HEK293 (cell line): ENCODE results near the gene MAP4K2.

Source experiments
- CTCF ChIA-PET: fragments of 350-600 bp; formaldehyde crosslinking; extraction: SDS; loops from one replicate; lab custom pipeline; 2021; ENCODE audit warnings: antibody characterized with exemption; lab: Yijun Ruan, JAX
- POLR2A ChIA-PET: fragments of 300-600 bp; formaldehyde crosslinking; extraction: SDS; loops from one replicate; lab custom pipeline; 2020; ENCODE audit warnings: antibody characterized with exemption, inconsistent platforms; lab: Yijun Ruan, JAX
- H3K27ac ChIP-seq: fragments of 200-500 bp; sonication (Bioruptor generic); 2 replicates; pipeline ENCODE4 v1.5.1; 2014; ENCODE audit warnings: low read depth, low read length, control low read depth, inconsistent platforms; ENCODE audit errors: extremely low read depth
- H3K36me3 ChIP-seq, 2 experiments: fragments of 200-500 bp in 1 of 2; sonication (Bioruptor generic) in 1 of 2; 1 replicate in 1 of 2; 2 replicates in 1 of 2; pipeline ENCODE4 v1.5.1; 2014 to 2017; ENCODE audit warnings: inconsistent platforms in 2 of 2, low read length in 2 of 2; ENCODE audit not compliant: control insufficient read depth in 2 of 2, insufficient read depth in 1 of 2
- H3K4me1 ChIP-seq: fragments of 200-500 bp; sonication (Bioruptor generic); 2 replicates; pipeline ENCODE4 v1.5.1; 2014; ENCODE audit warnings: mild to moderate bottlenecking, low read length, inconsistent platforms; ENCODE audit not compliant: control insufficient read depth, insufficient read depth
- H3K4me3 ChIP-seq: 2 replicates; pipeline ENCODE4 v1.5.1; 2011; ENCODE audit warnings: low read depth, mild to moderate bottlenecking, control low read depth, low read length, moderate library complexity
- H3K9me3 ChIP-seq: fragments of 200-500 bp; sonication (Bioruptor generic); 2 replicates; pipeline ENCODE4 v1.5.1; 2014; ENCODE audit warnings: low read depth, low read length, inconsistent platforms; ENCODE audit not compliant: control insufficient read depth, insufficient read depth
- BCL11B ChIP-seq: fragments of 450-650 bp; formaldehyde crosslinking; IDR thresholded peaks from 2 replicates; pipeline ENCODE4 v1.5.1; 2016; ENCODE audit warnings: low read depth, missing biosample characterization, missing genetic modification characterization
- GLI4 ChIP-seq: fragments of 450-650 bp; formaldehyde crosslinking; IDR thresholded peaks from 2 replicates; pipeline ENCODE4 v1.5.1; 2016; ENCODE audit warnings: missing biosample characterization, missing genetic modification characterization
- MZF1 ChIP-seq: fragments of 450-650 bp; formaldehyde crosslinking; IDR thresholded peaks from 2 replicates; pipeline ENCODE4 v1.5.1; 2017; ENCODE audit warnings: missing biosample characterization, missing genetic modification characterization, borderline replicate concordance
- RBAK ChIP-seq: fragments of 450-650 bp; formaldehyde crosslinking; IDR thresholded peaks from 2 replicates; pipeline ENCODE4 v1.5.1; 2016; ENCODE audit warnings: missing biosample characterization, missing genetic modification characterization
- ZBTB1 ChIP-seq: fragments of 450-650 bp; formaldehyde crosslinking; IDR thresholded peaks from 2 replicates; pipeline ENCODE4 v1.5.1; 2016; ENCODE audit warnings: missing biosample characterization, missing genetic modification characterization
- ZBTB21 ChIP-seq: fragments of 450-650 bp; formaldehyde crosslinking; IDR thresholded peaks from 2 replicates; pipeline ENCODE4 v1.5.1; 2017; ENCODE audit warnings: missing biosample characterization, missing genetic modification characterization
- ZBTB8A ChIP-seq: fragments of 450-650 bp; formaldehyde crosslinking; IDR thresholded peaks from 2 replicates; pipeline ENCODE4 v1.5.1; 2016; ENCODE audit warnings: missing biosample characterization, missing genetic modification characterization
- ZFP41 ChIP-seq: fragments of 450-650 bp; formaldehyde crosslinking; IDR thresholded peaks from 2 replicates; pipeline ENCODE4 v1.5.1; 2016; ENCODE audit warnings: missing biosample characterization, missing genetic modification characterization, borderline replicate concordance
- ZNF146 ChIP-seq: fragments of 450-650 bp; formaldehyde crosslinking; IDR thresholded peaks from 2 replicates; pipeline ENCODE4 v1.5.1; 2016; ENCODE audit warnings: missing biosample characterization, missing genetic modification characterization
- ZNF423 ChIP-seq: fragments of 450-650 bp; formaldehyde crosslinking; IDR thresholded peaks from 2 replicates; pipeline ENCODE4 v1.5.1; 2016; ENCODE audit warnings: missing biosample characterization, missing genetic modification characterization
- ZNF530 ChIP-seq: fragments of 450-650 bp; formaldehyde crosslinking; IDR thresholded peaks from 2 replicates; pipeline ENCODE4 v1.5.1; 2016; ENCODE audit warnings: low read depth, missing biosample characterization, missing genetic modification characterization
- ZNF548 ChIP-seq: fragments of 450-650 bp; formaldehyde crosslinking; IDR thresholded peaks from 2 replicates; pipeline ENCODE4 v1.5.1; 2016; ENCODE audit warnings: missing biosample characterization, missing genetic modification characterization
- ZNF561 ChIP-seq: fragments of 450-650 bp; IDR thresholded peaks from 2 replicates; pipeline ENCODE4 v1.5.1; 2018; ENCODE audit warnings: missing biosample characterization, missing genetic modification characterization, borderline replicate concordance
- ZNF621 ChIP-seq: fragments of 450-650 bp; formaldehyde crosslinking; IDR thresholded peaks from 2 replicates; pipeline ENCODE4 v1.5.1; 2017; ENCODE audit warnings: missing biosample characterization, missing genetic modification characterization
- ZNF843 ChIP-seq: fragments of 450-650 bp; formaldehyde crosslinking; IDR thresholded peaks from 2 replicates; pipeline ENCODE4 v1.5.1; 2016; ENCODE audit warnings: missing biosample characterization, missing genetic modification characterization
- TF ChIP-seq, protein P1 (sequence below): fragments of 450-650 bp; formaldehyde crosslinking; IDR thresholded peaks from 2 replicates; pipeline ENCODE4 v1.5.1; 2016; ENCODE audit warnings: missing biosample characterization, missing genetic modification characterization
- TF ChIP-seq, protein P2 (sequence below): fragments of 450-650 bp; formaldehyde crosslinking; IDR thresholded peaks from 2 replicates; pipeline ENCODE4 v1.5.1; 2016; ENCODE audit warnings: missing biosample characterization, missing genetic modification characterization
- TF ChIP-seq, protein P3 (sequence below): fragments of 450-650 bp; IDR thresholded peaks from 2 replicates; pipeline ENCODE4 v1.5.1; 2018; ENCODE audit warnings: missing biosample characterization, missing genetic modification characterization

MAP4K2 gene

DNA sequence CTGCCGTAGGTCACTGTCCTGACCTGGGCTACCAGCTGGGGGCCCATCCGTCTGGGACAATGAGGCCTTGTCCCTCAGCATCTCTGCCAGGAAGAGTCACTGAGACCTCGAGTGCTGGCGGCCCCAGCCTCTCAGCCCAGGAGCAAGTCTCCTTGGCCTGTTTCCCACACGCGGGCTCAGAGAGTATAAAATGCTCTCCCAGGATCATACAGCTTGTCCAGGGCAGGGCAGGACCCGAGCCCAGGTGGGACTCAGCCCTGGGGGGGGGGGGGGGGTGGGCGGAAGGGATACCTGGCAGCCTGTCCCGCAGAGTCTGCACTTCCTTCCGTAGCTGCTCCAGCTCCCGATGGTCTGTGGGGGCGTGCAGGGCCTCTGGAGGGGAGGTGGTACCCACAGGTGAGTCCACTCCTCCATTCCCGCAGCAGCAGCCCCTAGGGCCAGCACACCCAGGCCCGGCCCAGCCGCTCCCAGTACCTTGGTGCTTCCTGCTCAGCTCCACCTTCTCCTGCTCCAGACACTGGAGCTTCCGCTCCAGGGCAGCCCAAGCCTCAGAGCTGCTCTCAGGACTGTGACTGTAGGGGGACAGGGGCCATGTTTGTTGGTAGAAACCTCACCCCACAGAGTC is 33.5 kb upstream of the MAP4K2 start:
- CTCF ChIA-PET: interaction anchor here (0.6 kb wide), 1 partner anchor 222 kb away, joined by 3 read pairs; the partner anchor contains the start of gene NAALADL1
- Histone ChIP-seq H3K4me1 (no peaks in the 10 kb centered on the region), H3K9me3 (no peaks in the 10 kb centered on the region), H3K27ac (no peak overlapping the region), H3K4me3 (no peak overlapping the region), H3K36me3 (peaks cover 0 to 20% of the 10 kb centered on the region in 2 experiments; a peak in 1 of 3 replicates)
- POLR2A ChIA-PET: interaction anchor here (3.1 kb wide), 1 partner anchor 58 kb away, joined by 11 read pairs; the partner anchor contains the start of gene SF1
- no peak for TF ChIP-seq RBAK (tag by site-specific recombination)
- TF ChIP-seq ZNF843 (tag by site-specific recombination): no peak
- no peak for TF ChIP-seq MZF1 (tag by site-specific recombination)
- no peak for TF ChIP-seq ZNF530 (tag by site-specific recombination)
- TF ChIP-seq GLI4 (tag by site-specific recombination): no peak
- no peak for TF ChIP-seq ZNF146 (tag by site-specific recombination)
- no peak for TF ChIP-seq ZBTB21 (tag by site-specific recombination)
- TF ChIP-seq, protein P1, sequence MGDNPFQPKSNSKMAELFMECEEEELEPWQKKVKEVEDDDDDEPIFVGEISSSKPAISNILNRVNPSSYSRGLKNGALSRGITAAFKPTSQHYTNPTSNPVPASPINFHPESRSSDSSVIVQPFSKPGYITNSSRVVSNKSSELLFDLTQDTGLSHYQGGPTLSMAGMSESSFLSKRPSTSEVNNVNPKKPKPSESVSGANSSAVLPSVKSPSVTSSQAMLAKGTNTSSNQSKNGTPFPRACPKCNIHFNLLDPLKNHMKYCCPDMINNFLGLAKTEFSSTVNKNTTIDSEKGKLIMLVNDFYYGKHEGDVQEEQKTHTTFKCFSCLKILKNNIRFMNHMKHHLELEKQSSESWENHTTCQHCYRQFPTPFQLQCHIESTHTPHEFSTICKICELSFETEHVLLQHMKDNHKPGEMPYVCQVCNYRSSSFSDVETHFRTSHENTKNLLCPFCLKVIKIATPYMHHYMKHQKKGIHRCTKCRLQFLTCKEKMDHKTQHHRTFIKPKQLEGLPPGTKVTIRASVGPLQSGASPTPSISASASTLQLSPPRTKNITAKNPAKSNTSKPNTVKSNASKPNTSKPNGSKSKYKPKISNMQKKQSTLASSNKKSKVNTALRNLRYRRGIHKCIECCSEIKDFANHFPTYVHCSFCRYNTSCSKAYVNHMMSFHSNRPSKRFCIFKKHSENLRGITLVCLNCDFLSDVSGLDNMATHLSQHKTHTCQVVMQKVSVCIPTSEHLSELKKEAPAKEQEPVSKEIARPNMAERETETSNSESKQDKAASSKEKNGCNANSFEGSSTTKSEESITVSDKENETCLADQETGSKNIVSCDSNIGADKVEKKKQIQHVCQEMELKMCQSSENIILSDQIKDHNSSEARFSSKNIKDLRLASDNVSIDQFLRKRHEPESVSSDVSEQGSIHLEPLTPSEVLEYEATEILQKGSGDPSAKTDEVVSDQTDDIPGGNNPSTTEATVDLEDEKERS (tag by site-specific recombination): no peak
- no peak for TF ChIP-seq ZNF621 (tag by site-specific recombination)
- TF ChIP-seq ZBTB1 (tag by site-specific recombination): no peak
- no peak for TF ChIP-seq ZNF548
- no peak for TF ChIP-seq ZBTB8A (tag by site-specific recombination)

DNA sequence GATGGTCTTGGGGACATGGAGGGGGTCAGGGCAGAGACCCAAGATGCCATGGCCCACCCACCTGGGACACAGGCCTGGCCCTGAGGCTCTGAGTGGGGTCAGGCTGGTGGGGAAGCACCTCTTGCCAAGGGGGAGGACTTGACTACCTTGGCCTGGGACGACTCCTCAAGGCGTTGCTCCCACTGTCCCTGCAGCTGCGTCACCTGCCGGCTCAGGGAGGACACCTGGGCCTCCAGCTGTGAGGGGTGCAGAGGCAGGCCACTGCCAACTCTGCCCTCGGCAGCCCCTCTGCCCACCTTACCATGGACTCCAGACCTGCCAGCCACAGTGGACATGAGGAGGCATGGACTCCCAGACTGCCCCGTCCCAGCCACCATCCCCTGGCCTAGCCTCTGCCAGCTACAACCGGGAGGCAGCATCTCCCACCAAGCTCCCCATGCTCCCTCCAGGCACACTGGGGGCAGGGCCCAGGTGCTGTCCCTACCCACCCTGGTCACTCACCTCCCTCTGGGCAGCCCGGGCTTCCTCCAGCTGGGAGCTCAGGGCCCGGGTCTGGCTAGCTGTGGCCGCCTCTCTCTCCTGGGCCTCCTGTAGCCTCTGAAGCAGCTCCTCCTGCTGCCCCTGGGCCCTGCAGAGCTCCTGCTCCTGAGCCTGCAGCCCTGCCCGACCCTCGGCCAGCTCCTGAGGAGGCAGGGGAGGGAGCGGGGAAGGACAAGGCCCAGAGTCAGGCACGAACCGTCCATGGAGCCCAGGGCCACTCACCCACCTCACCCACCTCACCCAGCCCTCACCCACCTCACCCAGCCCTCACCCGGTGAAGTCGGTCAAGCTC is 32.8 kb upstream of the MAP4K2 start:
- H3K4me3 ChIP-seq: no peak overlapping the region
- ChIA-PET CTCF (interaction anchor here (0.5 to 1.1 kb wide), 4 partner anchors 9 to 326 kb away, joined by 3 to 5 read pairs (median 4); partner anchors contain the start of gene NAALADL1), POLR2A (interaction anchor here (3.1 kb wide), 1 partner anchor 57 kb away, joined by 11 read pairs; the partner anchor contains the start of gene SF1)
- H3K4me1 ChIP-seq: no peaks in the 10 kb centered on the region
- no peaks in the 10 kb centered on the region for H3K9me3 ChIP-seq
- H3K27ac ChIP-seq: no peak overlapping the region
- TF ChIP-seq BCL11B (no peak), ZNF423 (tag by site-specific recombination) (no peak), ZNF561 (no peak), ZFP41 (no peak)
- TF ChIP-seq, protein P2, sequence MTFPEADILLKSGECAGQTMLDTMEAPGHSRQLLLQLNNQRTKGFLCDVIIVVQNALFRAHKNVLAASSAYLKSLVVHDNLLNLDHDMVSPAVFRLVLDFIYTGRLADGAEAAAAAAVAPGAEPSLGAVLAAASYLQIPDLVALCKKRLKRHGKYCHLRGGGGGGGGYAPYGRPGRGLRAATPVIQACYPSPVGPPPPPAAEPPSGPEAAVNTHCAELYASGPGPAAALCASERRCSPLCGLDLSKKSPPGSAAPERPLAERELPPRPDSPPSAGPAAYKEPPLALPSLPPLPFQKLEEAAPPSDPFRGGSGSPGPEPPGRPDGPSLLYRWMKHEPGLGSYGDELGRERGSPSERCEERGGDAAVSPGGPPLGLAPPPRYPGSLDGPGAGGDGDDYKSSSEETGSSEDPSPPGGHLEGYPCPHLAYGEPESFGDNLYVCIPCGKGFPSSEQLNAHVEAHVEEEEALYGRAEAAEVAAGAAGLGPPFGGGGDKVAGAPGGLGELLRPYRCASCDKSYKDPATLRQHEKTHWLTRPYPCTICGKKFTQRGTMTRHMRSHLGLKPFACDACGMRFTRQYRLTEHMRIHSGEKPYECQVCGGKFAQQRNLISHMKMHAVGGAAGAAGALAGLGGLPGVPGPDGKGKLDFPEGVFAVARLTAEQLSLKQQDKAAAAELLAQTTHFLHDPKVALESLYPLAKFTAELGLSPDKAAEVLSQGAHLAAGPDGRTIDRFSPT (tag by site-specific recombination): no peak
- TF ChIP-seq, protein P3, sequence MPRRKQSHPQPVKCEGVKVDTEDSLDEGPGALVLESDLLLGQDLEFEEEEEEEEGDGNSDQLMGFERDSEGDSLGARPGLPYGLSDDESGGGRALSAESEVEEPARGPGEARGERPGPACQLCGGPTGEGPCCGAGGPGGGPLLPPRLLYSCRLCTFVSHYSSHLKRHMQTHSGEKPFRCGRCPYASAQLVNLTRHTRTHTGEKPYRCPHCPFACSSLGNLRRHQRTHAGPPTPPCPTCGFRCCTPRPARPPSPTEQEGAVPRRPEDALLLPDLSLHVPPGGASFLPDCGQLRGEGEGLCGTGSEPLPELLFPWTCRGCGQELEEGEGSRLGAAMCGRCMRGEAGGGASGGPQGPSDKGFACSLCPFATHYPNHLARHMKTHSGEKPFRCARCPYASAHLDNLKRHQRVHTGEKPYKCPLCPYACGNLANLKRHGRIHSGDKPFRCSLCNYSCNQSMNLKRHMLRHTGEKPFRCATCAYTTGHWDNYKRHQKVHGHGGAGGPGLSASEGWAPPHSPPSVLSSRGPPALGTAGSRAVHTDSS: no peak
- H3K36me3 ChIP-seq: peaks cover 0 to 24% of the 10 kb centered on the region in 2 experiments; a peak in 1 of 3 replicates
